Islet of Langerhans (tissue), 1 donor: ENCODE data around the gene CNFN.
"Not testable (repeated sequence)": the region's sequence is repeated elsewhere in the genome, so short reads cannot be mapped to it uniquely, and the experiment has no call there.

Experiments used
- FAIRE-seq: peaks from one replicate; lab custom pipeline; 2011; peaks lifted over from hg19 to GRCh38; lab: Jason Lieb, UNC

The CNFN gene

DNA sequence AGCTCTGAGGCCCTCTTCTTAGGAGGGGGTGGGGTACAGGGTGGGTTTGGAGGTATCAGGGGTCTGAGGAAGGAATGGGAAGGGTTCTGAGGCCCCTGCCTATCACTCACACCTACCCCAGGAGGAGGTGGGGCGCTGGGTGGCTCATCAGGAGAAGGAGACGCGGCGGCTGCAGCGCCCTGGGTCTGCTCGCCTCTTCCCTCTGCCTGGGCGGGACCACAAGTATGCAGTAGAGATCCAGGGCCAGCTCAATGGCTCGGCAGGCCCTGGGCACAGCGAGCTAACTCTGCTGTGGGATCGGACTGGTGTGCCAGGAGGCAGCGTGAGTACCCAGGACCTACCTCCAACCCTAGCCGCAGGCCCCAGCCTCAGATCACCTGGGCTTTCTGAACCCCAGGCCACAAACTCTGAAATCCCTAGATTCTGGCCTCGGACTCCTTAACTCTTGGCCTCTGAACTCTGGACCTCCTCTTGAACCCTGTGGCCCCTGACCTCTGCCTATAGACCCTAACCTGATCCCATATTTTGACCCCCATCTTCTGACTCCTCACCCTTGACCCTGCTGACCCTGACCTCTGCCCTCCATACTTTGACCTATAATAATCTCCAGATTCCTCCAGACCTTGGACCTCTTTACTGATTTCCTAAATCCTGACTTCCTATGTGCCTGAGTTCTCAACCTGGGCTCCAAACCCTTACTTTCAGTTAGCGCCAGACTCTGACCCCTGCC, 40.6 kb downstream of the CNFN start:
- no peak for FAIRE-seq

DNA sequence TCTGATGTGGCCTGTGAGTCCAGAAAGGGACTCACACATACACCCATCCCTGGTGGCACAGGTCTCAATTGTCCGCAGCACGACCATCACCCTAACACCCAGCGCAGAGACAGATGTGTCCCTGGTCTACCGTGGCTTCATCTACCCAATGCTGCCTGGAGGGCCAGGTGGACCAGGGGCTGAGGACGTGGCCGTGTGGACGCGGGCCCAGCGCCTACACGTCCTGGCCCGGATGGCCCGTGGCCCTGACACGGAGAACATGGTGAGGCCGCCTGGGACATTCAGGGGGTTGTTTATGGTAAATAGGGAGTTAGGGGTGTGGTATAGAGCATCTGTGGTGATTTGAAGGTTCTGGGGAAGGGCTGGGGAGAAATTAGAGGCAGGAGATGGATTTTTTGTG, 41.9 kb downstream of the CNFN start:
- FAIRE-seq, result no peak

DNA sequence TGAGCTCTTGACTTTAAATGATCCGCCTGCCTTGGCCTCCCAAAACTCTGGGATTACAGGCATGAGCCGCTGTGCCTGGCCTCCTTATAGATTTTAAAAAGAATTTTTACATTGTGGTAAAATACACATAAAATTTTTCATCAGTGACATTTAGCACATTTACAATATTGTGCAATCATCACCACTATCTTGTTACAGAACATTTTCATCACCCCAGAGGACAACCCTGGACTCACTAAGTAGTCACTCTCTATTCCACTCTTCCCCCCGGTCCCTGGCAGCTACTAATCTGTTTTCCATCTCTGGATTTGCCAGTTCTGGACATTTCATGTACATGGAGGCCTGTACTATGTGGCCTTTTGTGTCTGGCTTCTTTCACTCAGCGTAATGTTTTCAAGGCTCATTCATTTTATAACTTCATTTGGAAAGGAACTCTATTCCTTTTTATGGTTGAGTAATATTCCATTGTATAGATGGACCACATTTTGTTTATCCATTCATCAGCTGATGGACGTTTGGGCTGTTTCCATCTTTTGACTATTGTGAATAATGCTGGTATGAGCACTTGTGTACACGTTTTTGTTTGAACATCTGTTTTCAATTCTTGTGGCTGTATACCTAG, 44.8 kb downstream of the CNFN start:
- FAIRE-seq, result no peak

DNA sequence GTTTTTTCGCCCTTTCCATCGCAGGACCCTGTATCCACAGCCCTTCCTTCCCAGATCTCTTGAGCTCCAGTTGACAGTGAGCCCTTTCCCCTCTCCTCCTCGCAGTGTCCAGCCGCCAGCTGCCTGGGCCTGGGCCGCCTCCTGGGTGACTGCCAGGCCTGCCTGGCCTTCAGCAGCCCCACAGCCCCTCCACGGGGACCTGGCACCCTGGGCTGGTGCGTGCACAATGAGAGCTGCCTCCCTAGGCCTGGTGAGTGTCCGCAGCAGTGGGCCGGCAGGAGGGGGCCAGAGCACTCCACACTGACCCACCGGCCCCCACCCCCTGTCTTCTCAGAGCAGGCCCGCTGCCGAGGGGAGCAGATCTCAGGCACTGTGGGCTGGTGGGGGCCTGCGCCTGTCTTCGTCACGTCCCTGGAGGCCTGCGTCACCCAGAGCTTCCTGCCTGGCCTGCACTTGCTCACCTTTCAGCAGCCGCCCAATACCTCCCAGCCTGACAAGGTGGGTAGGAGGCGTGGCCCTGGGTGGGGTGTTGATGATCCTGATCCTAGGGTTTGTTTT, 45.7 kb downstream of the CNFN start:
- FAIRE-seq, result no peak

DNA sequence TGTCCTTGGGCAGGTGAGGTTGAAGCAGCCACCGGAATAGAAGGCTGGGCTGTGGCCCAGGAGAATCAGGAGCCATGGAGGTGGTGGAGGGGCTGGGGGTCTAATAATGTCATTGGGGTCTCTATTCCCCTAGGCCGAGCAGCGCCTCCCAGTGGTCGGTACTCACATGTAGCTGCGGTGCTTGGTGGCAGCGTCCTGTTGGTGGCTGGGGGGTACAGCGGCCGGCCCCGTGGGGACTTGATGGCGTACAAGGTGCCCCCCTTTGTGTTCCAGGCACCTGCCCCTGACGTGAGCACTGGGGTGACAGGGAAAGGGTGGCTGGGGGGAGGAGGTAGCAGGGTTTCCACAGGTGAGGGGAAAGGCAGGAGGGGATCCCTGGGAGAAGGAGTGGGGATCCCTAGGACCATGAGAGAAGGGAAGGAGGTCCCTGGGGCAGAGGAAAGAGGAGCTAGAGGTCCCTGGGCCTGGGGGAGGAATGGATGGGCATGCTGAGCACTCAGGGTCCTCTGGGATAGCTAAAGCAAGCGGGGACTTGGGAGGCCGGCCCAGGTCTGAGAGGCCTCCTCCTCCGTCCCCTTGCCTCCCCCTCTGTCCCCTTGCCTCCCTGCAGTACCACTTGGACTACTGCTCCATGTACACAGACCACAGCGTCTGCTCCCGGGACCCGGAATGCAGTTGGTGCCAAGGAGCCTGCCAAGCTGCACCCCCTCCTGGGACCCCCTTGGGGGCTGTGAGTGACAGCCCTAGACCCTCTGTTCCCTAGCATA, 46.6 kb downstream of the CNFN start:
- no peak for FAIRE-seq

DNA sequence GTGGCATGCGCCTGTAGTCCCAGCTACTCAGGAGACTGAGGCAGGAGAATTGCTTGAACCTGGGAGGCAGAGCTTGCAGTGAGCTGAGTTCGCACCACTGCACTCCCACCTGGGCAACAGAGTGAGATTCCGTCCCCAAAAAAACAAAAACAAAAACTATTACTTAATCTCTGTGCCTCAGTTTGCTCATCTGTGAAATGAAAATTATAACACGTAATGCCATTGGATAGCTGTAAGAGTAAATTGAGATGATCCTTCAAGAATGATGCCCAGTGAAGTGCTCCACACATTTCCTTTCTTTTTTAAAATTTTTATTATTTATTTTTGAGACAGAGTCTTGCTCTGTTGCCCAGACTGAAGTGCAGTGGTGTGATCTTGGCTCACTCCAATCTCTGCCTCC, 50.2 kb downstream of the CNFN start:
- FAIRE-seq, result not testable (repeated sequence)

DNA sequence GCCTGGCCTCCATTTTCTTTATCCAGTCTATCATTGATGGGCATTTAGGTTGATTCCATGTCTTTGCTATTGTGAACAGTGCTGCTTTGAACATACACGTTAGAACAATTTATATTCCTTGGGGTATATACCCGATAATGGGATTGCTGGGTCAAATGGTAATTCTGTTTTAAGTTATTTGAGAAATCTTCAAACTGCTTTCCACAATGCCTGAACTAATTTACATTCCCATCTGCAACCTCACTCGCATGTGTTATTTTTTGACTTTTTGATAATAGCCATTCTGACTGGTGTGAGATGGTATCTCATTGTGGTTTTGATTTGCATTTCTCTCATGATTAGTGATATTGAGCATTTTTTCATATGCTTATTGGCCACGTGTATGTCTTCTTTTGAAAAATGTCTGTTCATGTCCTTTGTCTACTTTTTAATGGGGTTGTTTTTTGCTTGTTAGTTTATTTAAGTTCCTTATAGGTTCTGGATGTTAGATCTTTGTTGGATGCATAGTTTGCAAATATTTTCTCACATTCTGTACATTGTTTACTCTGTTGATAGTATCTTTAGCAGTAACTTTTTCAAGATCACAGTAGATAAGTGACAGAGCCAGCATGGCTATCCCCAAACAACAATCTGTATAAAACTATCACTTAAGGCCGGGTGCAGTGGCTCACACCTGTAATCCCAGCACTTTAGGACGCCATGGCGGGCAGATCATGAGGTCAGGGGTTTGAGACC, 50.8 kb downstream of the CNFN start:
- FAIRE-seq, result not testable (repeated sequence)
